ENCODE results near the gene HTR5A.
"Not testable (repeated sequence)": the region's sequence is repeated elsewhere in the genome, so short reads cannot be mapped to it uniquely, and the experiment has no call there.

HTR5A gene

GRCh38 chr7:155069992-155070751 is at the start of gene HTR5A:
HTR5A (plus strand) TSS chr7:155070324; CDS start chr7:155070900, 576 bp downstream.
- DNase-seq (ENCODE audit: low read depth in 2 of 2): peak; percentile 30 to 46

DNA sequence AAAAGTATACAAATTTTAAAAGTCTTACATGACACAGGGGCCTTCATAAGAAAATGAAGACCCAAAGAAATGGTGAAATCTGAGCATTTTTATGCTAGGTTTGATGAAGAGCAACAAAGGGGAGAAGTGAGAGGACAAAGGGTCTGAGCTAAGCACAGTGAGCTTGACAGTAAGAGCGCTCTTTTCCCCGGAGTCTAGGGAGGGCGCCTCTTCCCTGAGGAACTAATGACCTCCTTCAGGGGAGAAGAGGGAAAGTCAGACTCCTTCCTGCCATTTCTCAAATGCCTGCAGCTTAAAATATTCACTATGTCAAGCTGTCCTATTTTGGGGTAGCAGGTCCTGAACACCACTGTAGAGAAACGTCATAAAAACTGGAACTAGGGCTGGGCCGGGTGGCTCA is 49.1 kb upstream of the HTR5A start:
- no peak for DNase-seq (ENCODE audit: low read depth in 2 of 2)

- no peak for DNase-seq (ENCODE audit: low read depth in 2 of 2)
Observed at GRCh38 chr7:155021699-155022145, 48.4 kb upstream of the HTR5A start.

- DNase-seq (ENCODE audit: low read depth in 2 of 2): no peak
Observed at GRCh38 chr7:155027879-155028278, 42.2 kb upstream of the HTR5A start.

GRCh38 chr7:155032978-155033377 is 37.1 kb upstream of the HTR5A start:
- DNase-seq (ENCODE audit: low read depth in 2 of 2): no peak

DNA sequence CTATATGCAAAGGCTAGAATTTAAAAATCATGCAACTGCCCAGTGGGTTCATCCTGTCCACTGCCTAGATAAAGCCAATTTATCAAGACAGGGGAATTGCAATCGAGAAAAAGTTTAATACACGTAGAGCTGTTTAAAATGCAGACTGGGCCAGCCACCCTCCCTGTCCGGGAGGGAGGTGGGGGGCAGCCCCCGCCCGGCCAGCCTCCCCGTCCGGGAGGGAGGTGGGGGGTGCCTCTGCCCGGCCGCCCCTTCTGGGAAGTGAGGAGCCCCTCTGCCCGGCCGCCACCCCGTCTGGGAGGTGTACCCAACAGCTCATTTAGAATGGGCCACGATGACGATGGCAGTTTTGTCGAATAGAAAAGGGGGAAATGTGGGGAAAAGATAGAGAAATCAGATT is 35.6 kb upstream of the HTR5A start:
- DNase-seq (ENCODE audit: low read depth in 2 of 2): not testable (repeated sequence)

DNA sequence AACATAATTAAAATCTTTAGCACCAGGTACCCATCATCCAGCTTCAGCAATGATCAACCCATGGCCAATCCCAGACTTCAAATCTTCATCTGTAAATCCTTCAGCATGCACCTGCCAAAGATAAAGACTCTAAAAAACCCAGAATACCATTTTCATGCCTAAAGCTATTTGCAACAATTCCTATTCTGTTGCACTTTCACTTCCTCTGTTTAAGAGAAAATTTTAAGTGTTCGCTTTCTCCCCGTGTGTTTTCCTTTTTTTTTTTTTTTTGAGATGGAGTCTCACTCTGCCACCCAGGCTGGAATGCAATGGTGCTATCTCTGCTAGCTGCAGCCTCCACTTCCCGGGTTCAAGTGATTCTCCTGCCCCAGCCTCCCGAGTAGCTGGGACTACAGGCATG is 31.8 kb upstream of the HTR5A start:
- DNase-seq (ENCODE audit: low read depth in 2 of 2): no peak

DNA sequence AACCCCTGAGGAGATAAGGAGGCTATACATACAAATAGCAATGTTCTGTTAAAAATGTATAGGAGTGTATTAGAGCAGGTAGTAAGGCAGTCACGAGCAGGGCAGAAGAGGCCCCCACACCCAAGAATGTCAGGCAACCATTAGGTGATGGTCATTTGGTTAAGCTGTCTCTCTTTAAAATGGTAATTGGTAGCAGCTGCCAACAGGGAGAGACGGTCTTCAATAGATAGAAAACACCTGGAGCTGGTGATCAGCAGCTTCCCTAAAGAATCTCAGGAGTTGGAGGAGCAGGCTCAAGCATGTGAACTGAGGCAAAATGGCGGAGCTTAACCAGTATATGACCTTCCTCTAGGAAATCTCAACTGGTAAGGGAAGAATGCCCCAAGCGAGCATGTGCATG is 26.4 kb upstream of the HTR5A start:
- DNase-seq (ENCODE audit: low read depth in 2 of 2): no peak

DNA sequence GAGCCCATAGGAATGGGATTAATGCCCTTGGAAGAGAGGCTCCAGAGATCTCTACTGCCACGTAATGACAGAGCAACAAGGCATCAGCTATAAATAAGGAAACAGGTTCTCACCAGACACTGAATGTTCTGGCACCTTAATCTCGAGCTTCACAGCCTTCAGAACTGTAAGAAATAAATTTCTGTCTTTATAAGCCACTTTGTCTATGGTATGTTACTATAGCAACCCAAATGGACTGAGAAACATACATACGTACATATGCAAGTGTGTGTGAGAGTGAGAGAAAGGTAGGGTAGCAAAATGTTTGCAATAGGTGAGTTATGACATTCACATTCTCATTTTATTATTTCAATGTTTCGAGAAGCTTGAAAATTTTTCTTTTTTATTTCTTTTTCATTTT is 22.1 kb upstream of the HTR5A start:
- no peak for DNase-seq (ENCODE audit: low read depth in 2 of 2)

DNA sequence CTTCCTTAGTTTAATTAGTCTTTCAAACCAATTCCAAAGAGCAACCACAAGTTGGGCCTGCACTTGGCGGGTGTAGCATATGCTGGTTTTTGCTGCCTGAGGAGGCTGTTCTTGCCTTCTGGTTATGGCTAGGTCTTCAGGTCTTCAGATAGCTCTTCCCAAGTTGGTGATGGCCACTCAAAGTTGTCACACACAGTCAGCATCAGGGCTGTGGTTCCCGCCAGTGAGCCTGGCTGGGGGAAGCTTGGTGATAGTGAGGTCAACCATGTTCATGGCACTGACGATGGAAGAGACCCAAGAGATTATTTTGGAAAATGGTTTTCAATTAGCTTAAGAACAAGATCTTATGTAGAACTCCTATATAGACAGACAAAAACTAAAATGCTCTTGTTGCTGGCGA is 18.8 kb upstream of the HTR5A start:
- DNase-seq (ENCODE audit: low read depth in 2 of 2): no peak

DNA sequence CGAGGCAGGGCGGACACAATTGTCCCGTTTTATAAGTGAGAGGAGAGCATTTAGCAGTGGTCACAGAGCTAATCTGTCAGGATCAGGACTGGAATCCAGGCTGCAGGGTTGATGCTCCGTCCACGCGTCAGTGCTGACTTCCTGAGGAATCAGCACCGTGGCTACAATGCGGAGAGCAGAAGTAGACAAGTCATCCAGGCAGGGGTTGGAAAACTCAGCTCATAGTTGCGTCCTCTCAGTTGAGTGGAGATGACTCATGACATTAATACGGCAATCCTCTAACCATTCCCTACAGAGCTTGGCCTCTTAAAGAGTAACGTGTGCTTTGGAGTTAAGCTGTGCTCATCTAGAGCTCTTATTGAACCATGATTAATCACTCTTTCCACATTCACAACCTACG is 17.1 kb upstream of the HTR5A start:
- no peak for DNase-seq (ENCODE audit: low read depth in 2 of 2)

- no peak for DNase-seq (ENCODE audit: low read depth in 2 of 2)
Observed at GRCh38 chr7:155054761-155055160, 15.4 kb upstream of the HTR5A start.

- DNase-seq (ENCODE audit: low read depth in 2 of 2): no peak
Observed at GRCh38 chr7:155057076-155057475, 13.0 kb upstream of the HTR5A start.

DNA sequence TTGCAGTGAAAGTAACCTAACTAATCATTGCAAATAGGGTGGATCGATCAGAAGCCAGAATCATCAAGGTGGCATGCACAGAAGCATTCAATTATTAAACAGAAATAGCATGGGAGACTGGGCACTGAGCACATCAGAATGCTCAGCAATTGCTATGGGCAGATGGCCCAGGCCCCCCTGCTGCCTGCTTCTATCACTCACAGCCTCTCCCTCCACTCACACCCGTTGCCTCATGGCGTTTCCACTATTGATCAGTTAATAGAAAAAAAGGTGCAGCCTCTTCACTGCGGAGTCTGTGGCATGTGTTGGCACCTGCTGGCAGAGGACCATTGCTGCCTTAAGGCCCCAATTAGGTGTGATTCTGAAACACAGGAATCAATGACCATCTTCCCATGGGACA is 11.2 kb upstream of the HTR5A start:
- DNase-seq (ENCODE audit: low read depth in 2 of 2): no peak

DNA sequence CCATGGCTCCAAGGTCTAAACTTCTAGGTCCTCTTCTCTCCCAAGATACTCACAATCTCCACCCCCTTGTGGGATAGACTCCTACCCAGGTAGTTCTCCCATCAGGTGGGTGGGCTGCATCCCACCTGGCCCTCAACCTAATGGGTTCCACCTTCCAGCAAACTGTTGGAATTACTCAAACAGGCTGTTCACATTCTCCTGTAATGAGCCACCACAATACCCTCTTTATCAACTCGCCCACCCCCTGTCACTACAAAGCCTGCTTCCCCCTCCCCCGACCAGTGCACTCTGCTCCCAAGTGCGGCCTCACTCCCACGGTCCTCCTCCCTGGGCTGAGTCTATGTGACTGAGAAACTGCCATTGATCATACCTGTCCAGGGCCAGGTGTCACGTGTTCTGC is 10.4 kb upstream of the HTR5A start:
- no peak for DNase-seq (ENCODE audit: low read depth in 2 of 2)

- DNase-seq (ENCODE audit: low read depth in 2 of 2): no peak
Observed at GRCh38 chr7:155062411-155062810, 7.7 kb upstream of the HTR5A start.

GRCh38 chr7:155064186-155064585 is 5.9 kb upstream of the HTR5A start:
- no peak for DNase-seq (ENCODE audit: low read depth in 2 of 2)

GRCh38 chr7:155066417-155066950 is 3.6 kb upstream of the HTR5A start:
- DNase-seq (ENCODE audit: low read depth in 2 of 2): no peak

GRCh38 chr7:155071121-155071651 is 1.1 kb downstream of the HTR5A start:
- DNase-seq (ENCODE audit: low read depth in 2 of 2): no peak

DNA sequence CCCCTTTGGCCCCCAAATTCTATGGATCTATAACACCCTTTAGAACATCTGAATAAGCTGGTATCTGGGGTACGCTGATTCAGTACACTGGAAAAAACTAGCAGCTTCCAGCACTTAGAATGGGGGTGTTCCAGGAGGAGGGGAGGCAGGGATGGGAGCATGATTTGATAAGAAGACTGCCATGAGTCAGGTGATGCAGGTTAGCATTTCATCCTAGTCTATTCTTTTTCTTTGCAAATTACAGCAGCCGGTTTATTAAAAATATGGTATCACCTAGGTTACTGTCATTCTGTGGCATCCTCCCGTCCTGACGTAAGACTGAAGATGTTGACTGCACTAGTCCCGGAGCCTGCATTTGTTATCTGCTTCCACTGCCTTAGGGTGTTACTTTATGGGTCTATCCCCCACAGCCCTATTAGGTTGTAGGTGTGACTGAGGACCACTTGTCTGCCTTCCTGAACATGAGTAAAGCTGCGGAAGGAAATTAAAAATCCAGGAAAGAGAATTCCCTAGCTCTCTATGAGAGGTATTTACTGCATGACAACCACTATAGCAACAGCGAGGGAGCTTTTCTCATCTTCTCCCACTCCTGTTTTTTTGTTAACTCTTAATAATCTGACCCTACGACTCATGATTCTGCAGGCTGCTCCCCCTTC is 1.9 kb downstream of the HTR5A start:
- DNase-seq (ENCODE audit: low read depth in 2 of 2): no peak

DNA sequence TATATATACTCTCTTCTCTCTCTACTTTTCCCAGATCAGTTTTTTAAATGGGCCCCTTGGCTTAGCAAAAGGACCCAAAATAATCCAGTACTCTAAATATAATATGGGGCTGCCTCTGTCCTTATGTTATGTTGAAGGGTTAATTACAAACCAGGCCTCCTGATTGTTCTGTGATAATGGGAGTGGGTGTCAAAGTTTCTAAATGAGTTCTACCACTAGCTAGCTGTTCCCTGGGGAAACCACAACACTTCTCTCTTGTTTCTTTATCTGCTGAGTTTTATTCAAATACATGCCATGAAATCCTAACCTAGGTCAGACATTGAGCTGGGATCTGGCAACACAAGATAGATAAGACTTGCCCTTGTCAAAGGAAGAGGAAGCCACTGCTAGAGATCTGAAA is 3.8 kb downstream of the HTR5A start:
- no peak for DNase-seq (ENCODE audit: low read depth in 2 of 2)

DNA sequence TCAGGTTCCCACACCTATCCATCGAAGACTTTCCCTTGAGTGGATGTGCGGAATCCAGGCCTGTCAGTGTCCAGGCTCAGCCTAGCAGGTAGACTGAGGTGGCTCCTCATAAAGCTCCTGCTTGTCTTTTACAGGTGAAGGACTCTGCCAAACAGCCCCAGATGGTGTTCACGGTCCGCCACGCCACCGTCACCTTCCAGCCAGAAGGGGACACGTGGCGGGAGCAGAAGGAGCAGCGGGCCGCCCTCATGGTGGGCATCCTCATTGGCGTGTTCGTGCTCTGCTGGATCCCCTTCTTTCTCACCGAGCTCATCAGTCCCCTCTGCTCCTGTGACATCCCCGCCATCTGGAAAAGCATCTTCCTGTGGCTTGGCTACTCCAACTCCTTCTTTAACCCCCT is 13.9 kb downstream of the HTR5A start:
- DNase-seq (ENCODE audit: low read depth in 2 of 2): no peak

GRCh38 chr7:155084969-155085368 is 14.8 kb downstream of the HTR5A start:
- no peak for DNase-seq (ENCODE audit: low read depth in 2 of 2)
